Cerebellar cortex (tissue), 1 donor: Measurements from ENCODE around the gene NCEH1.
"Not testable (repeated sequence)": the region's sequence is repeated elsewhere in the genome, so short reads cannot be mapped to it uniquely, and the experiment has no call there.

Source experiments
- DNase-seq: peaks from one replicate; pipeline ENCODE4 v3.0.0-alpha.2; 2015; ENCODE audit warnings: low spot score

The NCEH1 gene

DNA sequence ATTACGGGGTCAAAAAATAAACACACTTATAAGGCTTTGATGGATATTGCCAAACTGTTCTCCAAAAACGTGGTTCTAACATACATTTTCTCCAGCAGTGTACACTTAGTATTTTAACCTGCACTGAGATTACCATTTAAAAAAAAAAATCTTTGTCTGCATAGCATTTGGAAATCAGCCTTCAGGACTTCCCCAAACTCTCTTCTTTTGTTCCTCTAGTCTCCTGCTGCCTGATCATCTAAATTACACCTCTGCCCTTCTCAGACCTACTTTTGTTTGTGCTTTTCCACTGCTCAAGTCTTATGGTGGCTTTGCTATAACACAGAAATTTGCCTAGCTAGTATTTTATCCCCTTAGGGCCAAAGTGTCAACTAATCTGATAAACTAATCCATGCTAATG lies 3.8 kb downstream of the NCEH1 start:
- DNase-seq, result no peak

DNA sequence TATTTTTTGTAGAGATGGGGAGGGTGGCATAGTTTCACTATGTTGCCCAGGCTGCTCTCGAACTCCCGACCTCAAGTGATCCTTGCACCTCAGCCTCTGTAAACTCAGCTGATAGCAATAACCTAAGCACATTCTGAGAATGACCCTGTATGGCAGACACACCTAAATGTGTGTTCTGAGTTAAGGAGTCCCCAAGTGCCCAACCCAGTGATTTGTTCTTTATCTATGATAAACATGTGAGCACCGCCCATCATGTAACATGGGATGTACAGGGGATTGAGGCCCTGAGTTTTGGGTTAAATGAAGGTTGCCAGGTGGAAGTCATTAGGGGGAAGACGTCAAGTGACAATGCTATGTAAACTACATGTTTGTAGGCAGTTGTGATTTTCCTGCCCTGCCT lies 5.7 kb downstream of the NCEH1 start:
- DNase-seq, result no peak

DNA sequence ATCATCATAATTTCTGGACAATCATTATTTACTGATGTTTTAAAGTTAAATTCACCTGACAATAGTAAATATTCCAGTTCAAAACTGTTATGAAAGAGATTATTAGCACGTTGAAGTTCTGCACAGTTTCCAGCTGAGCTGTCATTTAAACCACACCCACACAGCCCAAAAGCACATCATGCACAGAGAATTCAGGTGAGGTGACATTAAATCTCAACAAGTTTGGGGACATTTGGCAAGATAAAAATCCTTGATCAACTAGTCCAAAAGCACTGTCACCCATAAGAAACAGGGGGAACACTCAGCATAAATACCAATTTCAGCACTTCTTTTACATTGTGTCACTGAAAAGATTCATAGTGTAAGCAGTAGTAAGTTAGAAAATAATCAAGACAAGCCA lies 6.9 kb downstream of the NCEH1 start:
- DNase-seq, result no peak

DNA sequence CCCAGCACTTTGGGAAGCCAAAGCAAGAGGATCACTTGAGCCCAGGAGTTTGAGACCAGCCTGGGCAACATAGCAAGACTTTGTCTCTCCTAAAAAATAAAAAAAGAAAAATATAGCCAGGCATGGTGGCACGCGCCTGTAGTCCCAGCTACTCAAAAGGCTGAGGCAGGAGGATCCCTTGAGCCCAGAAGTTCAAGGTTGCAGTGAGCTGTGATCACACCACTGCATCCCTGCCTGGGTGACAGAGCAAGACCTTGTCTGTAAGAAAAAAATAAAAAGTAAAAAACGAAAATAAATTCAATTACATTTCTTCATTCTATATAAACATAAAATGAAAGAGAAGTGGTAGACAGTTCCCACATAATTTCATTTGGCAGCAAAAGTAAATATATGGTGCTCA lies 8.1 kb downstream of the NCEH1 start:
- not testable (repeated sequence) for DNase-seq

DNA sequence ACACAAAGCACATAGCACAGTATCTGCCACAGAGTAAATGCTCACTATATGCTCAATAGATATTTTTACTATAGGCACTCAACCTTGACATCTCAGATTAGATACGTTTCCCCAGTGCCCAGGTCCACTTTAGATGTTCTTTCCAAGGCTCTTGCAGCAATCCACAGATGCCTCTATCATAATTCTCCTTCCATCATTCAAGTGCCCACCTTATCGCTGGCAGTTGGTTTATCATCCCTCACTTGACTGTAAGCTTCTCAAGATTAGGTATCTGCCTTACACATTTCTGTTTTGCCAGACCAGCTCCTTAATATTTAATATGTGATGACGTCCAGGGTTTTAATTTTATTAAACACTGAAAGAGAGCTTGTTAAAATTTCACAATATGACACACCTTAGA lies 8.6 kb downstream of the NCEH1 start:
- DNase-seq, result no peak

DNA sequence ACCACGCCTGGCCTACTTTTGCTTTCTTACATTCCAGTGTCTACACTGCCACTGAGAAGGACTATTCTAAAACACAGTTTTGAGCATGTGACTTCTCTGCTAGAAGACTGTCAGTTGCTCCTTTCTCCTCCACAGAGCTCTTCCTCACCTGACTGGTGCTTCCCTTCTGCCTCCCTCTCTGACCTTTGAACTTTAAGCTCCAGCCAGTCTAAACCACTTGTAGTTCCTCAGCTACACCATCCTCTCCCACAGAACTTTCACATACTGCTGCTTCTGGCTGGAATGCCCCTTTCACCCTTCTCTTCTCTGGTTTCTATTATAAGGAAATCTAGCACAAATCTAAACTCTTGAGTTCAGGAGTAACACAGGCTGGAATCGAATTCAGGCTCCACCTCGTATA lies 9.1 kb downstream of the NCEH1 start:
- DNase-seq, result no peak

DNA sequence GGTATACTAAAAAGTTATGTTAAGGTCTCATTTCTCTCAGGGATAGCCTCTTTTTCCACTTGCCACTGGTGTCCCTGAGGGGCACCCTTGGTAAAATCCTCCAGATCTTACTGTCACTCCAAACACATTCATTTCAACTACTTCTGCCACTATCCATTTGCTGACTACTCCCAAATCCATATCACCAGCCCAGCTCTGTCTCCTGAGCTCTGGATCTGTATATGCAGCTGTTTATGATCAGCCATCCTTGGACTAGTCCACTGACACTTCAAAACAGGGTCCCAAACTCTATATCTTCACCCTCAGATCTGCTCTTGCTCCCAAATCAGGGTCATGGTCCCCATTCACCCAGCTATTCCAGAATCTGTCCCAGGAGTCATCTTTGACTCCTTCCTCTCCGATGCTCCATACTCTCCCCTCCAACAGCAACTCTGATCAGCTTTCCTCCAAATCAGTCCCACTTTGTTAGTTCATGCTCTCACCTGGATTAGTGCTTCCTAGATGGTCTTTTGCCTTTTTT lies 9.9 kb downstream of the NCEH1 start:
- no peak for DNase-seq

DNA sequence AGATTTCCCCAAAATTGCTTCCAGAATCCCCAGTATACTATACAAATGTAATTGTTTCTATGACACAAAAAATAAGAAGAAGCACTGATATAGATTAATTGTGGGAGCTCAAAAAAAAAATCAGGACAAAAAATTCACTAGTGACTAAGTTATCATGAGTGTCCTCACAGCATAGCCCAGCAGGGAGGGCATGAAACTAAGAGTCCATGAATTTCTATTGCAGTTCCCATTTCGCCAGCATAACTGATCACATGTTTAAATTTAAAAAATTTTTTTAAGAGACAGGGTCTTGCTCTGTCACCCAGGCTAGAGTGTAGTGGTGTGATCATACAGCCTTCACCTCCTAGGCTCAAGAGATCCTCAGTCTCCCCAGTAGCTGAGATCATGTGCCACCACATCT lies 10.6 kb downstream of the NCEH1 start:
- DNase-seq, result no peak

DNA sequence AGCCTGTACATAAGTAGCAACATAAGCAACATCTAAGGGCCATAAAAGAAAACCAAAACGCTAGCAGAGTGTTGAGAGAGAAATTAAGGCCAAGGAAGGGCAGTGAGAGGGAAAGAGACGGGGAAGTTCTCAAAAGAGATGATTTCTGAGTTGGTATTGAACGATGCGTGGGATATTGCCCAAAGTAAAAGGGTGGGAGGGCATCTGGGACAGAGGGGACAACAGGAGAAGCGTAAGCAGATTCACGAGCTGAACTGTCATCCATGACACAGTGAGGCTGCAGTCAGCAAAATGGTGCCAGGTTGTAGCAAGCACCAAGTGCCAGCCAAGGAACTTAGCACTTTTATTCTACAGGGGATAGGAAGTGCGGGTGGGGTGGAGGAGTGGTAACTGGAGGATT lies 11.8 kb downstream of the NCEH1 start:
- no peak for DNase-seq

DNA sequence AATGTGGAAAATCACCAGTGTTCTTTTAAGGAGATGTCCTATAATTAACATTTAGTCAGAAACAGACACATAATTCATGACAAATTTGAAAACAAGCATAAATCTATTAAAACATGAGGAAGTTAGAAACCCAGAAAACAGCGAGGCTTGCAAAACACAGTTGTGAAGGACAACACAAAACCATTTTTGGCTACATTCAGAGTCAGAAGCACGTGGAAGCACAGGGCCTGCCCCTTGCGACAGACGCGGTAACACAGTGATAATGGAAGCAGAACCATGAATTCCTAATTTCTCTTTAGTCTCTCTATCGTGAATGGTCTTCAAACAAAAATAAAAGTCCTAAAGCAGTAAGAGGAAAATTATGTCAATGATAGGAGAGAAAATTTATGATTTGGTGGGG lies 12.2 kb downstream of the NCEH1 start:
- DNase-seq, result no peak

DNA sequence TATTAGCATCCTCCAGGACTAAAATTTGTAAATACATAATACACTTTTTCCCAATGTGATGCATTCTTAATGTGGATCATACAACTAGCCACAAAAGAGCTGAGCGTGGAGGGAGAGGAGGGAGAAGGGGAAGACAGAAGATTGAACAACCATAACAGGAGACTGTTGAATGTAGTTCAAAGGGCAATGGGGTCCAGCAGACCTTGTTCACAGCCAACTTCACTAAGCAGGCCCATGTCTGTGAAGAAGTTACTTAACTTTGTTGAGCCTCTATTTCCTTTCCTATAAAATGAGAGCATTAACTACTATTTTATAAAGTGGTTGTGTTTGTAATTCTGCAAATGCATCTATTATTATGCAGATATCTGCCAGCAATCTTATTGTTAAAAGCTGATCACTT lies 13.3 kb downstream of the NCEH1 start:
- no peak for DNase-seq

DNA sequence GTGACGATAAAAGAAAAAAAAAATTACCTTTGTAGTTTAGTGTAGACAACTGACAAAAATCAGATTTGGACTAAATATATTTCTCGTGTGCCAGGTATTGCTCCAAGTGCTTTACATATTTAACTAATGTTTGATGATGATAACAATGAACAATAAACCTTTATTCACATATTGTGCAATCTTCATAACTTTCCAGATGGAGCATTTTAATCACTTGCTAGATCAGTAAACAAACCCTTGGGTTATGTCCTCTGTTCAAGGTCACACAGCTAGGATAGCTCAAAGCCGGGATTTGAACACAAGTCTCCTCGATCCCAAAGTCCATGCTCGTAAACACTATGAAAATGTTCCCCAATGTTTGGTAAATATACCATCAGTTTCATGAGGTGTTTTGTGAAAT lies 14.5 kb downstream of the NCEH1 start:
- DNase-seq, result no peak

DNA sequence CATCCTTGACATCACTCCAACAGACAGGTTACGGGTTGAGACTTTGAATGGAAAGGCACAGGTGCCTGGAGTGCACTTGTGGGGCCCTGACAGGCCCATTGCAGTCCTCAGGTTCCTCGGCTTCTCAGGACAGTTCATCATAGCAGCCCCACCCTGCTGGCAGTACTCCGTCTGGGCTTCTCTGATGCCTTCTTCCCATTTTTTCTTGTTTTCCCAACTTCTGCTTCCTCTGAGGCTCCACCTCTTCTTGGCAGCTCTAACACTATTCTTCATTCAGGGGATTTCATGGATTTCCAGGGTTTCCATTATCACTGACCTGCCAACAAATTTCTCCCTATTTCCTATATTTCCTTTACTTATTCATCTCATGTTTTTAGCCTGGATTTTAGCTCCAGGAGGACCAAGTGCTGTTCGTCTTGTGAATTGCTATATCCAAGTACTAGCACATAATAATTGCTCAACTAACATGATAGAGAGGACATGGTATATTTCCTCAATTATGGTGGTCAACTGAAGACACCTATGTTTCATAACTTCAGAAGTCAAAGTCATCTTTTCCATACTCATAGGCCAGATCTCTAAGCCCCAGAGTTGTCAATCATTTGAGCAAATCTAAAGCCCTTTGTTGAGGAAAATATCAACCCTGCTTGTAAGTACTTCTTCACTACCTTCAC lies 16.2 kb downstream of the NCEH1 start:
- no peak for DNase-seq

DNA sequence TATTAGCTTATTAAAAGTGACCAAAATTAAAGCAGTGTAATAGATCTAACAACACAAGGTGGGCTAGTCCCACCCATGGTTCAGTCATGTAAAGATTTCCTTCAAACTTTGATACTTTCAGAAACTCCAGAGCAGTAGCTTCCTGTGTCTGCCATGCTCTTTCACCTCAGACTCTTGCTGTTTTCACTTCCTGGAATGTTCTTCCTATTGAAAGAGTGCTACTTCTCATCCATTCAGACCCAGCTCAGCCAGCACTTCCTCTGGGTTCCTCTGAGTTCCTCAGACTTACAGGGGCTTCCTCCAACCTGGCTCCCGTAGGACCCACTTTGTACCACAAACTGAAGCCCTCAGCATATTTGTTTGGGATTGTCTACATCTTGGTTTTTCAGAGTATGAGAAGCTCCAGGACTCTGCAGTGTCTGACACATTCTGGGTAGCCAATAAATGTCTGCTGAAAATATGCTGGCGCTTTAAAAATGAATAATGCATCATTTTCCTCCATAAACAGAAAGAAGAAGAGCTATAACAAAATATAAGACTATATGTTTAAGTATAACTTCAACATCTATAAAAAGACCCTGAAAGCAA lies 18.0 kb downstream of the NCEH1 start:
- DNase-seq, result no peak

DNA sequence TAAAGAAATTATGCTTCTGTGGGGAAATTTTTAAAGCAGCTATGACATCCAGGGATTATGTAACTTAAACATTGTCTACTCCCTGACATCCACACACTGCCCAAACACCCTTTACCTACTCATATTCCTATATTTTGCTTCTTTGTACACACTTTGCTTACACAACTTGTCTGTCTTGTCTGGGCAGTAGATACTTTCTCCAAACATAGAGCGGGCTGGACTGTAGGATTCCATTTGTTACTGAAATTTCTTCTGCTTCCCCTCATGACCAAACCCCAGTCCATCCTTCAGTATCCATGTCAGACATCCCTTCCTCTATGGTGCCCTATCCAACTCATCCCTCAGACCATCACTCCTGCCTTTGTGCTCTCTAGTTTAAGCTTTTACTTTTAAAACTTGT lies 19.9 kb downstream of the NCEH1 start:
- DNase-seq, result no peak

DNA sequence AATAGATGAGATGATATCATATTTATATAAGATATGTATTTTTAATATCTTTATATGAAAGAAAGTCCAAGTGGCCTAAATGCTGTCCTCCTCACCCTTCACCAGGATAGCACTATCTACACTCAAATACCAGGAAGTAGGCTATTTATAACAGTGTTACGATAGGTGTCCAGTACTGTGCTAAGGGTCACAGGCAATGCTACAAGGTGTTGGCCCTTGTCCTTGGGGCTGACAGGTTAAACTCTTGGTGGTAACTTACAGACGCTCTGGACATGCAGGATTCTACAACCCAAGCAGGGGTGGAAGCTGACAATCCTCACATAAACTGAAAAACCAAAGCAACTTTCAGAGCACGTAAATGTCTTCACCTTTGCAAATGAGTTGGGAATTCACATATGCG lies 22.3 kb downstream of the NCEH1 start:
- no peak for DNase-seq

DNA sequence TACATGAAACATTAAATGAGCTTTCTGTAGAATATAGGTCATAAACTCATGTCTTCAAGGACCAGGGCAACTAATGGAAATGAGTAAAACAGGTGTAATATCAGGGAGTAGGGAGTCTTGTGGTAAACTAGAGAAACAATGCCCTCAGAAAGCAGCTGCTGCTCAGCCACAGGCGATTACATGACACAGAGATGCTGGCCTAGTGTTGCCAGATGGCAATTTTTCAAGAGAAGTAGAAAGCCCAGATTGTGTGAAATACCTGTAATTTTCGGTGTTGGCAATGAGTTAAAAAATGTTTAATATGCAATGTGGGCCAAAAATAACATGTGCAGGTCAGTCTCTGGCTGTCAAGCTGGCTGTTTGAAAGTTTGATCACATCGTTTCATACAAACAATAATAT lies 23.4 kb downstream of the NCEH1 start:
- DNase-seq, result peak; percentile 38

DNA sequence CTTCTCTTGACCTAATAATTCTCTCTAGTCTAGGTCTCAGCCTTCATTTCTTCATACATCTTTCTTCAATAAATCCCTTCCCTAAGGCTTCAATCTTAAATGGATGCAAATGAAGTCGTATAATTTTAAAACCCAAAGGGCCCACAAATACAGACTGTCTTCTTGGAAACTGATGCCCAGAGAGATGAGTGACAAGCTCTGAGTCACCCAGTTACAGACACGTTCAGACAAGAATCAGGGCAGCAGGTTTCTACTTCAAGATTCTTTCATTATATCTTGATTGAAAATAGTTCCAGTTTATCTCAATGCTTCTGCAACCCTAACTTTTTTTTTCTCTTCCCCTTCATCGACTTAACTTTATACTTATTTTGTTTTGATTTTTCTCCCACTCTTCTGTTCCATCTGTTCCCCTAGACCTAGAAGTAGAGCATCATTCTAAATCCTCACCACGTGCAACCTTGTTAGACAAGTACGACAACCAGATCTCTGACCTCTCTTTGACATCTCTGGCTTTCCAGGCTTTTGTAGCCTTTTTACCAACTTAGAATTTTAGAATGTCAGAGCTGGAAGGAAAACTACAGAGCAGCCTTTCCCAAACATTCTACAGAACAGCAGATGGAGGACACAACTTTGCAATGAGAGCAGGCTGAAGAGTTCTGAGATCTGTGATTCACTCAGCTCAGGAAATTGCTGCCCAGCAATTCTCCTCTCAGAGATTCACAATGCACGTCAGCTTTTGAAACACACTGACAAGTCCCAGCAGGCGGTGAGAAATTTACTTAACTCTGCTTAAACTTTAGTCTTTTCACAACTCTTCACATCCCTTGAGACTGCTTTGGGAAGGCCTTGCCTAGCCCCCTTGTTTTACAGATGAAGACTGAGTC lies 25.3 kb downstream of the NCEH1 start:
- DNase-seq, result no peak

DNA sequence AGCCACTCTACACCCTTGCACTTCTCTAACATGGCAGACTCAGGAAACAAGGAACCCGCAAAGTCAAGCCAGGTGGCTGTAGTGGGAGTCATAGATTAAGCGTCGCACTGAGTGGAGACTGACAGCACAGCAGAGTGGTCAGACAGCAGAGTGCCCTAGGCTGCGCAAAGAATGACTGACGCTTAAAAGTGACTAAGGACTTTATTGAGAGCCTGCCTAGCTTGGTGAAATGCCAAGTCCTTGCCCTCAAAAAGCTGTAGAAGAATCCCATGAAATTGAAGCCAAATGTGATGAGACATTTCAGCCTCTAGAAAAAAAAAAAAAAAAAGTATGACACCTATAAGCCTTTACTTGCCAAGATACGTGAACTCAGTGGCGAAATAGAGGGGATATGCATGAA lies 30.2 kb downstream of the NCEH1 start:
- no peak for DNase-seq

DNA sequence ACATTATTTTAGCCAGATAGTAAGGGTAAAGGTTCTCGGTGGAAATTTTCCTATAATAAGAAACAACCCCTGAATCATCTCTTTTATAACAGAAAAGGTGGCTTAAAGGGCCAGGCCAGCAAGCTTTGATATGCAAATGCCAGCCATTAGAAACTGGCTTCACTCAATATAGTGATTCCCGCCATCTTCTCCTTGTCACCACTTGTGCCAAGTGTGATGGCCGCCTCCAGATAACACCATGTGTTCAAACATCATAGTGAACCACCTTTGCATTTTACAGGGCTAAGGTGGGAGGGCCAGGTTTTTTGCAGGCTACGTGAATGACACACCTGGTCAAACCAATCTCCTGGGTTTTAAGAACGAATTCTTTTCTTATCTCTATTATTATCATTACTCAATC lies 31.3 kb downstream of the NCEH1 start:
- no peak for DNase-seq

DNA sequence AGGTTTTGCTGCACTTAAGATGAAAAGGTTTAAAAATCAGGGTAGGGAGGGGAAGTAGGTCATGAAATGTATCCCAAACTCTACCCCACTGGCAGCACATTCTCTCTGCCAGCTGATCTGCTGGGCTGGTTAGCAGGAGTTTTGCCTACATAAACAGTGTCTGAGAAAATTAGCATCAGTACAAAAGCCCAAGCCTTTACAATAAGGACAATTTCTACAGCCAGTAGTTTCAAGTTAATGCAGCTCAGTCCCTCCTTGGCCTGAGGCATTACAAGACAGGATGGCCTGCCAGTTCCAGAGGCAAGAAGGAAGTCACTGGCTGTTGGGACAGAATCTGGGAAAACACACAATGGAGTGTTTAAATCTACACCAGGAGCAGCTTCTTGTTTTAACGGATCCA lies 32.8 kb downstream of the NCEH1 start:
- no peak for DNase-seq

DNA sequence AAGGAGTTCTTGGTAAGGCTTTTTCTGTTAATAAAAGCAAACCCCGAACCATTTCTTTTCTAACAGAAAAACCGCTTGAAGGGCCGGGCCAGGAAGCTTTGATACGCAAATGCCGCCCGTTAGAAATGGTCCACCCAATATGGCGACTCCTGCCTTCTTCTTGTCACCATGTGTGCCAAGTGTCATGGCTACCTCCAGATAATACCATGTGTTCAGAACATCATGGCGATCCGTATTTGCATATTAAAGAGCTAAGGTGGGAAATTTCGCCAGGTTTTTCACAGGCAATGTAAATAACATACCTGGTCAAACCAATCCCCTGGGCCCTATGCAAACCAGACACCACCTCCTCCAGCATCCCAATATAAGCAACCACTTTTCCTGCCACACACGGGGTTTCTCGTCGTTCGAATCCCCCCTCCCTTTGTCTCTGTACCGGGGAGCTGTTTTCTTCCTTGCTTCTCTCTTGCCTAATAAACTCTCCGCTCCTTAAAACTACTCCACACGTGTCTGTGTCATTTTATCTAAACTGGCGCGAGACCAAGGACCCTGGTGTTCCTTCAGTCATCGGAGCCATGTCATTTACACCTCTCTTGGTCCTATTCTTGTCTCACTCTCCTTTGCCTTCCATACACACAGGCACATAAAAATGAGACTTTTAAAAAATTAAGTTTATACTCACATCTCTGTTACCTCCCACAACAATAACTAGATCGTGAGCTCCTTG lies 34.5 kb downstream of the NCEH1 start:
- no peak for DNase-seq
